HepG2 (cell line): ENCODE results near the gene MTIF3. TPM values are rescaled to one million over a fixed set of nuclear protein-coding genes. Genes with fewer than 3 reads are reported as not detected.
A peak's percentile ranks its signal among the peaks of the same experiment; 100 is the strongest.

Experiments
- ATAD3A ChIP-seq: sonication (generic); formaldehyde crosslinking; IDR thresholded peaks from 2 replicates; pipeline ENCODE4 v1.4.0; 2020; ENCODE audit warnings: missing genetic modification reagents
- CERS6 ChIP-seq: sonication (generic); formaldehyde crosslinking; IDR thresholded peaks from 2 replicates; pipeline ENCODE4 v1.5.0; 2020; ENCODE audit warnings: missing genetic modification reagents
- E2F5 ChIP-seq: sonication (generic); formaldehyde crosslinking; conservative IDR thresholded peaks from 2 replicates; pipeline ENCODE4 v1.4.0; 2020; ENCODE audit warnings: missing genetic modification reagents
- EEA1 ChIP-seq: sonication (generic); formaldehyde crosslinking; IDR thresholded peaks from 2 replicates; pipeline ENCODE4 v1.5.1; 2020; ENCODE audit warnings: mild to moderate bottlenecking, missing genetic modification reagents, borderline replicate concordance
- GATA4 ChIP-seq: sonication (generic); IDR thresholded peaks from 2 replicates; pipeline ENCODE4 v1.6.1; 2016; ENCODE audit warnings: antibody characterized with exemption, low read depth, borderline replicate concordance
- GLMP ChIP-seq: sonication (generic); formaldehyde crosslinking; IDR thresholded peaks from 2 replicates; pipeline ENCODE4 v1.9.0; 2021; ENCODE audit warnings: missing genetic modification reagents, mild to moderate bottlenecking, borderline replicate concordance
- HMGXB3 ChIP-seq: sonication (generic); formaldehyde crosslinking; IDR thresholded peaks from 2 replicates; pipeline ENCODE4 v1.4.0; 2020; ENCODE audit warnings: missing genetic modification reagents, borderline replicate concordance
- LRRFIP1 ChIP-seq: sonication (generic); formaldehyde crosslinking; conservative IDR thresholded peaks from 2 replicates; pipeline ENCODE4 v1.4.0; 2020; ENCODE audit warnings: missing genetic modification reagents
- MBNL3 ChIP-seq: fragments of 250-450 bp; sonication (Bioruptor Pico); conservative IDR thresholded peaks from 2 replicates; pipeline ENCODE4 v1.8.0; 2022; ENCODE audit warnings: mild to moderate bottlenecking, inconsistent platforms
- THAP11 ChIP-seq: IDR thresholded peaks from 2 replicates; pipeline ENCODE4 v1.6.1; 2016; ENCODE audit warnings: missing biosample characterization, missing genetic modification reagents
- TRIM22 ChIP-seq: fragments of 450-650 bp; IDR thresholded peaks from 2 replicates; pipeline ENCODE4 v1.6.1; 2017
- ZFAT ChIP-seq: sonication (generic); formaldehyde crosslinking; conservative IDR thresholded peaks from 2 replicates; pipeline ENCODE4 v1.8.1; 2023; ENCODE audit warnings: missing genetic modification reagents, inconsistent platforms
- ZNF292 ChIP-seq: sonication (generic); formaldehyde crosslinking; IDR thresholded peaks from 2 replicates; pipeline ENCODE4 v1.8.1; 2022; ENCODE audit warnings: mild to moderate bottlenecking, low read depth, missing genetic modification reagents, borderline replicate concordance
- ZNF513 ChIP-seq: sonication (generic); formaldehyde crosslinking; conservative IDR thresholded peaks from 2 replicates; pipeline ENCODE4 v1.5.0; 2020; ENCODE audit warnings: missing genetic modification reagents
- polyA plus RNA-seq, 8 experiments: library from polyadenylated mRNA; depleted of rRNA in 3 of 8; stranded (reverse) in 7 of 8; unstranded in 1 of 8; fragments of >200 nt; fragmentation: Illumina TruSeq in 4 of 8; extraction: Trizol in 4 of 8; gene quantifications; 2 replicates each; pipeline versions ENCODE4 v1.2.1 to v1.2.3, GENCODE V29; 2011 to 2016; ENCODE audit warnings: low read depth in 4 of 8, missing spikeins in 1 of 8, mixed read lengths in 1 of 8; ENCODE audit not compliant: insufficient read depth in 1 of 8
- total RNA-seq, 5 experiments: library from RNA; depleted of rRNA; stranded (reverse); fragments of >200 nt; fragmentation: Illumina TruSeq; extraction: Trizol; gene quantifications; 2 replicates each; pipeline ENCODE4 v1.2.3, GENCODE V29; 2016; ENCODE audit warnings: low read depth in 1 of 5

The MTIF3 gene
- total and polyA plus RNA-seq, 2 of the 13 experiments (the other 11 are each of a cell fraction or from before 2014, with no cell fraction given) = 33.7 to 40.6 TPM

GRCh38 chr13:27449936-27450828, at the start of gene MTIF3 (continued):
- TF ChIP-seq GLMP (CRISPR knock-in tag) = no peak
- peak; percentile 25; the same call in 1 of the 2 replicates for TF ChIP-seq ZNF292 (CRISPR knock-in tag)
- TF ChIP-seq ZNF513 (CRISPR knock-in tag) = no peak
- TF ChIP-seq THAP11 (CRISPR knock-in tag) = peak; percentile 84
- no peak for TF ChIP-seq ATAD3A (CRISPR knock-in tag)
- TF ChIP-seq TRIM22 = no peak
- TF ChIP-seq HMGXB3 (CRISPR knock-in tag) = peak; percentile 62; the same call in 1 of the 2 replicates
- no peak; the same call in 1 of the 2 replicates for TF ChIP-seq EEA1 (CRISPR knock-in tag)
- 0 out of 2 replicates have a peak, but pooled peaks have one; percentile 45 for TF ChIP-seq ZFAT (CRISPR knock-in tag)
- TF ChIP-seq GATA4 = peak; percentile 54; the same call in 1 of the 2 replicates
- no peak for TF ChIP-seq E2F5 (CRISPR knock-in tag)
- TF ChIP-seq MBNL3 (CRISPR knock-in tag) = no peak
- no peak for TF ChIP-seq LRRFIP1
- no peak for TF ChIP-seq CERS6
